PC-3 (cell line): Measurements from ENCODE around the gene TTC31.

Experiments
- EZH2 ChIP-seq: fragments of 300-600 bp; sonication (generic); IDR thresholded peaks from one replicate; pipeline ENCODE4 v1.6.1; 2017; ENCODE audit warnings: antibody characterized with exemption, mild to moderate bottlenecking, low read length; ENCODE audit not compliant: unreplicated experiment
- EZH2phosphoT487 ChIP-seq: fragments of 300-600 bp; sonication (generic); IDR thresholded peaks from 2 replicates; pipeline ENCODE4 v1.6.1; 2018; ENCODE audit warnings: mild to moderate bottlenecking, antibody characterized with exemption, low read length, borderline replicate concordance
- TF ChIP-seq, protein P1 (sequence below): fragments of 300-600 bp; sonication (generic); conservative IDR thresholded peaks from 2 replicates; pipeline ENCODE4 v1.5.1; 2017; ENCODE audit warnings: antibody characterized with exemption, low read depth, mild to moderate bottlenecking, low read length

DNA sequence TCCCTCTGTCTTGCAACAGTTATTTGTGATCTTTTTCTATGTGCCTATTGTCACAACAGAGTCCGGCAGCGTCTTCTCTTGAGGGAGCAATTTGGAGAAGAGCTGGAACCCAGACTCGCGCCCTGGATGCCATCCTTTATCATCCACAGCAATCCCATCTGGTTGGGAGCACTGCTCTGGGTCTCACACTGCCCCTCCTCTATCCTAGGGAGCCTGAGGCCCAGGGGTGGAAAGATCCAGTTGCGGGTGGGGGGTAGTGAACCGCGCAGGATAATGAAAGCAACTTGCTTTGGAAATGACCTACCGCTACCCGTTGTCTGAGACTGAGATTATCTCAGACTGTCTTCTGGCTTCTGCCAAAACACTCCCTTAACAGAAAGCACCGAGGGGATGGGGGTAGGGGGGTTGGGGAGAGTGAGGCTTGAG, 23.9 kb upstream of the TTC31 start:
- TF ChIP-seq, protein P1, sequence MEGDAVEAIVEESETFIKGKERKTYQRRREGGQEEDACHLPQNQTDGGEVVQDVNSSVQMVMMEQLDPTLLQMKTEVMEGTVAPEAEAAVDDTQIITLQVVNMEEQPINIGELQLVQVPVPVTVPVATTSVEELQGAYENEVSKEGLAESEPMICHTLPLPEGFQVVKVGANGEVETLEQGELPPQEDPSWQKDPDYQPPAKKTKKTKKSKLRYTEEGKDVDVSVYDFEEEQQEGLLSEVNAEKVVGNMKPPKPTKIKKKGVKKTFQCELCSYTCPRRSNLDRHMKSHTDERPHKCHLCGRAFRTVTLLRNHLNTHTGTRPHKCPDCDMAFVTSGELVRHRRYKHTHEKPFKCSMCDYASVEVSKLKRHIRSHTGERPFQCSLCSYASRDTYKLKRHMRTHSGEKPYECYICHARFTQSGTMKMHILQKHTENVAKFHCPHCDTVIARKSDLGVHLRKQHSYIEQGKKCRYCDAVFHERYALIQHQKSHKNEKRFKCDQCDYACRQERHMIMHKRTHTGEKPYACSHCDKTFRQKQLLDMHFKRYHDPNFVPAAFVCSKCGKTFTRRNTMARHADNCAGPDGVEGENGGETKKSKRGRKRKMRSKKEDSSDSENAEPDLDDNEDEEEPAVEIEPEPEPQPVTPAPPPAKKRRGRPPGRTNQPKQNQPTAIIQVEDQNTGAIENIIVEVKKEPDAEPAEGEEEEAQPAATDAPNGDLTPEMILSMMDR, result no peak
- no peak for TF ChIP-seq EZH2phosphoT487
- no peak for TF ChIP-seq EZH2
